IMR-90 (cell line): ENCODE results near the gene RBM7. TPM values are rescaled to one million over a fixed set of nuclear protein-coding genes. Genes with fewer than 3 reads are reported as not detected.

ENCODE experiments used
- ATAC-seq: fragments of 200-7000 bp; cut with Tn5 transposase; 2 replicates; pipeline ENCODE4 v1.9.1; 2020; ENCODE audit warnings: low read depth, mild to moderate bottlenecking, moderate library complexity
- BruUV-seq: library from RNA; stranded (reverse); fragments of 400-500 nt; replicated peaks from 2 replicates; lab custom pipeline; 2021; lab: Mats Ljungman, UMichigan
- CTCF ChIA-PET: fragments of 300-600 bp; formaldehyde crosslinking; extraction: SDS; loops from one replicate; lab custom pipeline; 2021; ENCODE audit warnings: antibody characterized with exemption; lab: Yijun Ruan, JAX
- POLR2A ChIA-PET: fragments of 300-600 bp; sonication (Branson Sonifier 250); formaldehyde crosslinking; loops from one replicate; lab custom pipeline; 2022; ENCODE audit warnings: antibody characterized with exemption; ENCODE audit not compliant: unreplicated experiment; lab: Charles Lee
- DNase-seq: peaks from one replicate; pipeline ENCODE4 v3.0.0; 2013
- H2AFZ ChIP-seq: replicated peaks from 2 replicates; pipeline ENCODE3; 2013; ENCODE audit warnings: low read length, mild to moderate bottlenecking; ENCODE audit not compliant: poor library complexity
- H2AK5ac ChIP-seq: 2 replicates; pipeline ENCODE4 v1.6.1; 2013; ENCODE audit warnings: low read depth, low read length, inconsistent platforms
- H2AK9ac ChIP-seq: replicated peaks from 2 replicates; pipeline ENCODE3; 2013; ENCODE audit warnings: mild to moderate bottlenecking, low read depth, low read length, moderate library complexity; ENCODE audit not compliant: poor library complexity
- H2BK120ac ChIP-seq: 2 replicates; pipeline ENCODE4 v1.6.1; 2013; ENCODE audit warnings: low read depth, low read length, inconsistent platforms
- H2BK15ac ChIP-seq: 3 replicates; pipeline ENCODE4 v1.6.1; 2013; ENCODE audit warnings: low read depth, low read length, inconsistent platforms
- H2BK20ac ChIP-seq: 2 replicates; pipeline ENCODE4 v1.6.1; 2013; ENCODE audit warnings: low read depth, mild to moderate bottlenecking, inconsistent platforms, low read length, moderate library complexity
- H2BK5ac ChIP-seq: 2 replicates; pipeline ENCODE4 v1.6.1; 2013; ENCODE audit warnings: mild to moderate bottlenecking, low read depth, low read length, inconsistent platforms; ENCODE audit not compliant: poor library complexity, severe bottlenecking
- H3K14ac ChIP-seq: replicated peaks from 2 replicates; pipeline ENCODE4 v1.6.1; 2013; ENCODE audit warnings: low read depth, low read length, inconsistent platforms
- H3K18ac ChIP-seq: 2 replicates; pipeline ENCODE4 v1.6.1; 2013; ENCODE audit warnings: low read depth, low read length, control low read depth
- H3K23ac ChIP-seq: 2 replicates; pipeline ENCODE4 v1.6.1; 2013; ENCODE audit warnings: low read depth, low read length, inconsistent platforms
- H3K27ac ChIP-seq: 2 replicates; pipeline ENCODE4 v1.5.1; 2013; ENCODE audit warnings: mild to moderate bottlenecking, control low read depth, low read length; ENCODE audit not compliant: insufficient read depth
- H3K27me3 ChIP-seq: 2 replicates; pipeline ENCODE4 v1.6.1; 2013; ENCODE audit warnings: low read length; ENCODE audit not compliant: control insufficient read depth, insufficient read depth
- H3K36me3 ChIP-seq: 2 replicates; pipeline ENCODE4 v1.6.1; 2013; ENCODE audit warnings: low read length, mixed read lengths; ENCODE audit not compliant: control insufficient read depth, insufficient read depth
- H3K4ac ChIP-seq: 2 replicates; pipeline ENCODE4 v1.6.1; 2013; ENCODE audit warnings: low read depth, low read length, inconsistent platforms
- H3K4me1 ChIP-seq: 2 replicates; pipeline ENCODE4 v1.6.1; 2013; ENCODE audit warnings: low read length, mixed read lengths; ENCODE audit not compliant: control insufficient read depth, insufficient read depth
- H3K4me2 ChIP-seq: 2 replicates; pipeline ENCODE4 v1.6.1; 2013; ENCODE audit warnings: low read depth, mild to moderate bottlenecking, control low read depth, low read length, moderate library complexity
- H3K4me3 ChIP-seq: 2 replicates; pipeline ENCODE4 v1.5.1; 2013; ENCODE audit warnings: low read depth, mild to moderate bottlenecking, control low read depth, low read length, moderate library complexity; ENCODE audit not compliant: insufficient read depth
- H3K56ac ChIP-seq: 2 replicates; pipeline ENCODE4 v1.6.1; 2013; ENCODE audit warnings: low read length, inconsistent platforms; ENCODE audit not compliant: insufficient read depth; ENCODE audit errors: extremely low read depth
- H3K79me1 ChIP-seq, 2 experiments: 2 replicates each; pipeline ENCODE4 v1.6.1; 2013; ENCODE audit warnings: low read length in 2 of 2, inconsistent platforms in 1 of 2, low read depth in 1 of 2
- H3K9ac ChIP-seq: 2 replicates; pipeline ENCODE4 v1.6.1; 2013; ENCODE audit warnings: low read depth, low read length, control low read depth
- H3K9me1 ChIP-seq: 2 replicates; pipeline ENCODE4 v1.6.1; 2013; ENCODE audit warnings: low read length, inconsistent platforms; ENCODE audit not compliant: insufficient read depth
- H3K9me3 ChIP-seq: 2 replicates; pipeline ENCODE4 v1.6.1; 2013; ENCODE audit warnings: low read length; ENCODE audit not compliant: control insufficient read depth, insufficient read depth
- H4K20me1 ChIP-seq: 2 replicates; pipeline ENCODE4 v1.6.1; 2013; ENCODE audit warnings: low read length, inconsistent platforms; ENCODE audit not compliant: insufficient read depth
- H4K5ac ChIP-seq: 2 replicates; pipeline ENCODE4 v1.6.1; 2013; ENCODE audit warnings: mild to moderate bottlenecking, low read depth, low read length, control low read depth
- H4K8ac ChIP-seq, 2 experiments: 2 replicates each; pipeline ENCODE4 v1.6.1; 2013; ENCODE audit warnings: low read depth in 2 of 2, low read length in 2 of 2, control low read depth in 1 of 2, inconsistent platforms in 1 of 2
- H4K91ac ChIP-seq: 2 replicates; pipeline ENCODE4 v1.6.1; 2013; ENCODE audit warnings: low read depth, low read length, inconsistent platforms; ENCODE audit not compliant: insufficient read depth
- BHLHE40 ChIP-seq: fragments of 150-350 bp; IDR thresholded peaks from 2 replicates; pipeline ENCODE4 v1.6.1; 2016; ENCODE audit warnings: mild to moderate bottlenecking, low read depth, low read length
- MAFK ChIP-seq: IDR thresholded peaks from 2 replicates; pipeline ENCODE4 v1.6.1; 2012; ENCODE audit warnings: low read depth, low read length, improper control_type of control experiment
- MAZ ChIP-seq: IDR thresholded peaks from 2 replicates; pipeline ENCODE4 v1.6.1; 2012; ENCODE audit warnings: low read depth, mild to moderate bottlenecking, low read length, improper control_type of control experiment, moderate library complexity, borderline replicate concordance
- MXI1 ChIP-seq: IDR thresholded peaks from 2 replicates; pipeline ENCODE4 v1.6.1; 2012; ENCODE audit warnings: low read depth, mild to moderate bottlenecking, low read length, moderate library complexity, borderline replicate concordance
- NFE2L2 ChIP-seq: fragments of 150-350 bp; IDR thresholded peaks from 2 replicates; pipeline ENCODE4 v1.6.1; 2016; ENCODE audit warnings: low read depth, mild to moderate bottlenecking, low read length
- RAD21 ChIP-seq: IDR thresholded peaks from 2 replicates; pipeline ENCODE4 v1.6.1; 2012; ENCODE audit warnings: low read length, improper control_type of control experiment
- RCOR1 ChIP-seq: IDR thresholded peaks from 2 replicates; pipeline ENCODE4 v1.6.1; 2012; ENCODE audit warnings: mild to moderate bottlenecking, low read length, improper control_type of control experiment; ENCODE audit not compliant: insufficient replicate concordance
- SMC3 ChIP-seq: fragments of 150-350 bp; IDR thresholded peaks from 2 replicates; pipeline ENCODE4 v1.6.1; 2016; ENCODE audit warnings: low read depth, mild to moderate bottlenecking, antibody characterized with exemption, low read length, moderate library complexity
- WGBS, 2 experiments: methylation state at CpG; one replicate each; pipeline versions ENCODE4 v1.1.5 to v1.1.7; 2013; ENCODE audit warnings: missing lambda C conversion rate in 2 of 2; ENCODE audit not compliant: insufficient read length in 1 of 2; ENCODE audit errors: extremely low coverage in 2 of 2; 5-methylcytosine and 5-hydroxymethylcytosine counted together
- dilution Hi-C: fragments of 300-500 bp; cut with HindIII; formaldehyde crosslinking; loops from one replicate; pipeline ENCODE4 v1.14.3; 2018; ENCODE audit warnings: low sequenced_read_pairs; ENCODE audit not compliant: unreplicated experiment
- in situ Hi-C: fragments of 300-500 bp; cut with MboI; formaldehyde crosslinking; loops from 3 replicates; pipeline ENCODE4 v1.14.3; 2019; ENCODE audit warnings: low sequenced_read_pairs, inconsistent platforms, mixed read lengths
- intact Hi-C: fragments of 100-400 bp; cut with micrococcal nuclease; formaldehyde crosslinking; loops from 2 replicates; pipeline ENCODE4 v1.10.0; 2022
- polyA plus RNA-seq, 3 experiments: library from polyadenylated mRNA; depleted of rRNA; stranded (reverse); fragments of >200 nt; gene quantifications; 2 replicates each; pipeline ENCODE4 v1.2.3, GENCODE V29; 2012; ENCODE audit warnings: low replicate concordance in 1 of 3
- total RNA-seq: library from RNA; depleted of rRNA; stranded (reverse); fragments of >200 nt; gene quantifications from 2 replicates; pipeline ENCODE4 v1.2.3, GENCODE V29; 2012

Gene RBM7
- total and polyA plus RNA-seq, 2 of the 4 experiments (the other 2 are of a cell fraction) = 27.8 to 111 TPM

GRCh38 chr11:114400216-114400914 lies at the start of gene RBM7, which contains the start of gene C11orf71 (continued):
- TF ChIP-seq RCOR1 (no peak), RAD21 (0 out of 2 replicates have a peak, but pooled peaks have one; percentile 3), SMC3 (no peak), MAZ (peak; percentile 63; the same call in 1 of the 2 replicates), MAFK (peak; percentile 23; the same call in 1 of the 2 replicates), BHLHE40 (peak; percentile 31; the same call in 1 of the 2 replicates)

- DNase-seq (peak; percentile 46), ATAC-seq (no peak)
- Histone ChIP-seq H3K4ac (no peak overlapping the region), H3K79me1 (no peaks in the 10 kb centered on the region; a peak in 1 of 4 replicates), H4K8ac (no peak overlapping the region), H4K20me1 (no peaks in the 10 kb centered on the region), H3K18ac (no peak overlapping the region), H2BK15ac (no peak overlapping the region), H3K9me1 (no peaks in the 10 kb centered on the region; the same call in 1 of the 2 replicates), H3K56ac (no peak overlapping the region), H4K5ac (no peak overlapping the region), H3K4me3 (no peak overlapping the region), H2AK5ac (no peak overlapping the region), H3K36me3 (no peaks in the 10 kb centered on the region), H2AFZ (no peak overlapping the region), H4K91ac (no peak overlapping the region), H3K14ac (no peak overlapping the region), H2AK9ac (no peak overlapping the region), H3K27ac (no peak overlapping the region), H3K4me2 (no peak overlapping the region), H3K23ac (no peak overlapping the region), H3K4me1 (no peaks in the 10 kb centered on the region; the same call in 1 of the 2 replicates), H3K9ac (no peak overlapping the region), H3K27me3 (no peaks in the 10 kb centered on the region), H2BK120ac (no peak overlapping the region), H2BK20ac (no peak overlapping the region), H3K9me3 (no peaks in the 10 kb centered on the region), H2BK5ac (no peak overlapping the region)
- CTCF ChIA-PET = no interaction called here
- BruUV-seq = no TSS peak
- intact Hi-C loops = no loop called here
- no peak for TF ChIP-seq SMC3
- no peak for TF ChIP-seq NFE2L2
- no peak for TF ChIP-seq MXI1
- TF ChIP-seq RCOR1 = no peak
- in situ Hi-C loops = loop anchor here (5.0 to 10.0 kb wide), 2 partner anchors 44 to 91 kb away; no protein-coding TSS in a partner anchor
- POLR2A ChIA-PET = no interaction called here
- dilution Hi-C loops = no loop called here
- no CpG with 5 or more reads among the region's 3 CpGs for WGBS, 2 experiments
Measured at GRCh38 chr11:114353443-114353842, 47.0 kb upstream of the RBM7 start.
